RPMI8226 (cell line): Measurements from ENCODE around the gene ATXN3L.
"Not testable (repeated sequence)": the region's sequence is repeated elsewhere in the genome, so short reads cannot be mapped to it uniquely, and the experiment has no call there.

ENCODE experiments used
- DNase-seq: peaks from one replicate; pipeline ENCODE4 v3.0.0-alpha.2; 2015

Gene ATXN3L

GRCh38 chrX:13304052-13304451 is 15.8 kb downstream of the ATXN3L start:
- no peak for DNase-seq

DNA sequence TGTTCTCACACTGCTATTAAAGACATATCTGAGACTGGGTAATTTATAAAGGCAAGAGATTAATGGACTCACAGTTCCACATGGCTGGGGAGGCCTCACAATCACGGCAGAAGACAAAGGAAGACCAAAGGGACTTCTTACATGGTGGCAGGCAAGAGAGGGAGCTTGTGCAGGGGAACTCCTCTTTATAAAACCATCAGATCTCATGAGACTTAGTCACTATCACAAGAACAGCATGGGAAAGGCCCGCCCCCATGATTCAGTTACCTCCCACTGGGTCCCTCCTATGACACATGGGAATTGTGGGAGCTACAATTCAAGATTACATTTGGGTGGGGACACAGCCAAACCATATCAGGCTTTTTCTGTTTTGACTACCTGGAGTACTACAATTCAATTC is 16.6 kb downstream of the ATXN3L start:
- not testable (repeated sequence) for DNase-seq

GRCh38 chrX:13298836-13299235 is 21.0 kb downstream of the ATXN3L start:
- no peak for DNase-seq

DNA sequence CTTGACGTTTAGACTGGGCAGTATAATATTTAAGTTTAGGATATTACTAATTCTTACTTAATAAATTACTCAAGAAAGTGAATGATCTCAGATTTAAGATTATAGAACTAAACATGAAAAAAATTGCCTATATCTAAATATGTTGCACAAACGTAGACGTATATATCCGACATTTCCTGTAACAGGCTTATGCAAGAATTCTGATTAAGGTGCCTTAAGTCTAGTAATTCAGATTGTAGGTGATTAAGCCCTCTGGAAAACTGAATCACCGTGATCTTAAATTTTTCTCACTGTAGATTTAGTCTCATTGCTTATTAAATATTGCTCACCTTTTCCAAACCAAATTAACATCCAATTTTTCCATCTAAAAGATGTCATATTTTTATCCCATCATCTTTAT is 24.0 kb downstream of the ATXN3L start:
- DNase-seq: no peak

DNA sequence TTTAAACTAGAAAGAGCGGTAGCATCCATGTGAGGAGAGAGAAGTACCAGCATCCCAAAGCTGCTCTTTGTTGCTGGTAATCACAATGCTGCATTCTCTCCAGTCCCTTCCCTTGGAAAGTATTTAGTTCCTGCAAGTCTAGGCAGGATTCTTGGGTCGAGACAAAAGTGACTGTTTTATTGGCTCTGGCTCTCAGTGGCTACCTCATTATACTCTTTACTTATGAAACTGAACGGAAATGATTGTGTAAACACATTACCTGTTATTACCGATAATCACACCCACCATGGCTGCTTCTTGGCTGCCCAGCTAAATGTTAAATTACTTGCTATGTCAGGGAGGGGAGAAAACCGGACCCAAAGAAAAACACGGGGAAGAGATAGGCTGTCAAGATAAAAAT is 26.2 kb downstream of the ATXN3L start:
- no peak for DNase-seq

DNA sequence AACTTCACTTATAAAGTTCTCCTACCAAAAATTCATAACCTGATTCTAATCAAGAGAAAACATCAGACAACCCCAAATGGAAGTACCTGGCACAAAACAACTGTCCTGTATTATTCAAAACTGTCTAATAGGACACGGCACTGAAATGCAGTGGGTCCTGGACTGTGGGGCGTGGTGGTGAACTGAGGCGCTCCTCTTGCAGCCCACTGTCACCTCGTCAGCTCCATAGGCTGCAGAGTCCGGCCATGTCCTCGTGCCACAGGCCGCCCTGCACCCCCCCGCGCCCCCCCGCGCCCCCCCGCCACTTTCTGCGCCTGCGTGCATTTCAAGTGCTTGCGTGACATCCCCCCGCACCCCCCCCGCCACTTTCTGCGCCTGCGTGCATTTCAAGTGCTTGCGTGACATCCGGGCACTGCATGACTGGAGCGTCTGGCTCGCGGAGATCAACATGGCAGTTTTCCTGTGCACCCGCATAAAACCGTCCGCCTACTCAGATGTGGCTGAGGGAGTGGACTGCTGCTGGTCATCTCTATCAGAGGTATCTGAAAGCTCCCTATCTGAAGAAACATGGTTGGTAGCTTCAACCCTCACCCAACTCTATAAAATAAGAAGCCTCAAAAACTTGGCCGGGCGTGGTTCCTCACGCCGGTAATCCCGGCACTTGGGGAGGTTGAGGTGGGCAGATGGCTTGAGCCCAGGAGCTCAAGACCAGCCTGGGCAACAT is 28.8 kb downstream of the ATXN3L start:
- DNase-seq: no peak

GRCh38 chrX:13288671-13289070 is 31.2 kb downstream of the ATXN3L start:
- no peak for DNase-seq

DNA sequence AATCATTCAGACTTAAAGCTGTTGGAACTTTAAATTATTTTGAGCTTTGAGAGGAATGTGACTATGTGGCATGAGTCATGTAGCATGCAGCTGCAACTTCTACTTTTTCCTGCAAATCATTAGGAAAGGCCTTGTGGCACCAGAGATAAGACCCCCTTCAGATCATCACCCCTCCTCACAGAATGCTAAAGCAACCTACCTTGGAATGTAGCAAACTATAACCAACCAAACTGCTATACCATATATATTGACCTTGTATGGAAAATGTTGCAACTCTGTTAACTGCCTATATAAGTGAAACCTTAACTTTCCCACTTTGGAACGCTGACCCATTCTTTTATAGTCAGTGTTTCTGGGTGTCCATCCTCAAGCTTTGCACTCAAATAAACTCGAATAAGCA is 32.0 kb downstream of the ATXN3L start:
- no peak for DNase-seq

GRCh38 chrX:13285693-13286092 is 34.2 kb downstream of the ATXN3L start:
- DNase-seq: no peak

DNA sequence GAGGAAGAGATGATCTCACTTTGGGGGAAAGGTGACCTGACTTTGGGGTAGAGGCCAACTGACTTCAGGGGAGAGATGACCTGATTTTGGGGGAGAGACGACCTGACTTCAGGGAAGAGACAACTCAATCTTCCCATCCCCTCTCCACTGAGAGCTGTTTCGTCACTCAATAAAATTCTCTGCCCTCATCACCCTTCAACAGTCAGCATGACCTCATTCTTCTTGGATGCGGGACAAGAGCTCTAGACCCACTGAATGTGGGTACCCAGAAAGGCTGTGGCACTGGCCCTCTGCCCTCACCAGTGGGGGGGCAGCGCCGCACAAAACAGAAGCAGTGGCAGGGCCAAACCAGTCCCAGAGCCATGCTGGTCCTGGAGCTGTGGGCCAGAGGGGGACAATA is 34.6 kb downstream of the ATXN3L start:
- no peak for DNase-seq

- no peak for DNase-seq
Observed at GRCh38 chrX:13284570-13284969, 35.3 kb downstream of the ATXN3L start.

DNA sequence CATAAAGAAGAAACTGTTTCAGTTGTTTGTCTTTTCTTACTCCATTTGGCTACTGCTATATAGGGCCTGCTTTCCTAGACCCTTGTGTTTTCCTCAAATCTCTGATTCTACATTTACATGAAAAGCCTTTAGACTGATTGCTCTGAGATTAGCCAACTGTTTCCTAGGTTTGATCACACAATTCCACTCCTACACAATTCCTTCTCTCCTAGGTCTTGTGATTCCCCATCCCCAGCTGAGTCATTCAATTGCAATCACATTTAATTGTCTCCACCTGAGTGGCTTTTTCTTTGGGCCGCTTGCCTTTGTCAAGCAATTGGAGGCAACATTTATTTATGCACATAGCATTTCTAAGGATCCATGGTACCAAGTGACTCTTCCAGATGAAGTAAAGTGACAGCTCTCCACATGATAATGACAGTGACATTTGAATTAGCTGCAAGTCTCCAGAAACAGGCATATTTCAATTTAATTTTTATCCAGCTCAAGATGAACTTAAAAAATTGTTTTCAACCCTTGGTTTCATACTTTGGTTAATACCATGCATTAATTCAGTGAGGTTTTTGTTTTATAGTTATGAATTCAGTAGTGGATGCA is 35.8 kb downstream of the ATXN3L start:
- no peak for DNase-seq

GRCh38 chrX:13283512-13283911 is 36.3 kb downstream of the ATXN3L start:
- peak; percentile 3 for DNase-seq

GRCh38 chrX:13281289-13281688 is 38.6 kb downstream of the ATXN3L start:
- no peak for DNase-seq

GRCh38 chrX:13279279-13280018 is 40.4 kb downstream of the ATXN3L start:
- no peak for DNase-seq

- no peak for DNase-seq
Observed at GRCh38 chrX:13277539-13277938, 42.3 kb downstream of the ATXN3L start.

DNA sequence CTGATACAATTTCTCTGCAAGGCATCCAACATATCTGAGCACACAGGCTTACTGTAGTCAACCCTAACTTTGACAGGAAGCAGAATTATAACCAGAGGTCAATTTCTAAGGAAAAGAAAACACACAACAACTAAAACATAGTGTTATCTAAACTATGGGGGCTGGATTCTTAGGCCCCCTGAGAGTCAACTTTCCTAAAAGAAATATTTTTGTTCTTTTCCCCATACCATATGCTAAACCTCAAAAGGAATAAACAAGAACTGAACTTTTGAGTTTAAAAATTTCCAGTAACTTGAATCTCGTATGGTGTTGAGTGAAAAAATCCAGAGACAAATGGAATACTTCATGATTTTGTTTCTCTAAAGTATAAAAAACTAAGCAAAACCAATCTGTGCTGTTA is 42.9 kb downstream of the ATXN3L start:
- DNase-seq: no peak

DNA sequence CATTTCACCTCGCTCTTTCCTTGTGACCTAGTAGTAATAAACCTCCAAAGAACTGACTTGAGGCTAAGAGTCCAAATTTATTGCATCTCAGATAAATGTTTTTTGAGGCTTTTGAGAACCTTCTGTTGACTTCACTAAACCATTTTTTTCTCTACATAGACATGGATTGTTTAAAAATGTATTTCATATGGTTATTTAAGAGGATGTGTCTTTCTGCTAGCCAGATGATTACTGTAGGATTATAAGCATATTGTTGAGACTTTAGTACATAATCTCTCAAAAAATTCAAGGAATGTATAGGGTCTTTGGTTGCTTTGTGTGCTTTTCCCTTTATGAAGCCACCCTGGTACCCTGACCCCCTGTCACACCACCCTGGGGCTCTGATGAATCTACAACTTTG is 44.8 kb downstream of the ATXN3L start:
- no peak for DNase-seq

DNA sequence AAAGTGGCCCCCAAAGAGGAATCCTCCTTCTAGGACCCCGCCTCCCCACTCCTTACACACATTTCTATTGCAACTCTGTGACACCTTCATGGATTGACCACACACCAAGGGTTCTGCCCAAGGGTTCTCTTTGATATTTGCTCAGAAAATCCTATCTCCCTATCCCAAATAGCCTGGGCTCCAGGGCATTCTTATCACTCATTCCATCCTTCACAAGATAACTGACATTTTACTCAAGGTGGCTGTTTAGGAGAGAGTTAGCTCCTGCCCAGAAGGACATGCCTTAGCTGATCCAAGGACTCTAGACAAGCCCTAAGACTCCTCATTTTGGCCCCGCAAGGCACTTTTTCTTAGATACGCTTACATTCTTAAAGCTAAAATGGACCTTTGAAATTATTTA is 47.4 kb downstream of the ATXN3L start:
- DNase-seq: no peak

- no peak for DNase-seq
Observed at GRCh38 chrX:13271511-13271910, 48.3 kb downstream of the ATXN3L start.

- DNase-seq: no peak
Observed at GRCh38 chrX:13270360-13270759, 49.5 kb downstream of the ATXN3L start.

- no peak for DNase-seq
Observed at GRCh38 chrX:13268874-13269273, 51.0 kb downstream of the ATXN3L start.
